Adrenal gland (tissue), 5 donors: ENCODE results near the gene EXT2.

Source experiments
- POLR2A ChIP-seq, 2 donors: fragments of 450-650 bp; IDR thresholded peaks; one replicate each; pipeline ENCODE4 v1.6.1; 2017; ENCODE audit warnings: antibody characterized with exemption in 2 of 2, mild to moderate bottlenecking in 2 of 2, moderate library complexity in 1 of 2
- TF ChIP-seq, protein P1 (sequence below), 6 experiments: fragments of 450-650 bp in 4 of 6; fragments of 200-600 bp in 2 of 6; sonication (generic) in 1 of 6; IDR thresholded peaks; 1 replicate in 5 of 6; 2 replicates in 1 of 6; pipeline versions ENCODE4 v1.5.1 to v1.8.0; 2016 to 2021; ENCODE audit warnings: antibody characterized with exemption in 6 of 6, mild to moderate bottlenecking in 2 of 6, moderate library complexity in 1 of 6
- donor health status: DM: no; HTN: no; CAD: no.

DNA sequence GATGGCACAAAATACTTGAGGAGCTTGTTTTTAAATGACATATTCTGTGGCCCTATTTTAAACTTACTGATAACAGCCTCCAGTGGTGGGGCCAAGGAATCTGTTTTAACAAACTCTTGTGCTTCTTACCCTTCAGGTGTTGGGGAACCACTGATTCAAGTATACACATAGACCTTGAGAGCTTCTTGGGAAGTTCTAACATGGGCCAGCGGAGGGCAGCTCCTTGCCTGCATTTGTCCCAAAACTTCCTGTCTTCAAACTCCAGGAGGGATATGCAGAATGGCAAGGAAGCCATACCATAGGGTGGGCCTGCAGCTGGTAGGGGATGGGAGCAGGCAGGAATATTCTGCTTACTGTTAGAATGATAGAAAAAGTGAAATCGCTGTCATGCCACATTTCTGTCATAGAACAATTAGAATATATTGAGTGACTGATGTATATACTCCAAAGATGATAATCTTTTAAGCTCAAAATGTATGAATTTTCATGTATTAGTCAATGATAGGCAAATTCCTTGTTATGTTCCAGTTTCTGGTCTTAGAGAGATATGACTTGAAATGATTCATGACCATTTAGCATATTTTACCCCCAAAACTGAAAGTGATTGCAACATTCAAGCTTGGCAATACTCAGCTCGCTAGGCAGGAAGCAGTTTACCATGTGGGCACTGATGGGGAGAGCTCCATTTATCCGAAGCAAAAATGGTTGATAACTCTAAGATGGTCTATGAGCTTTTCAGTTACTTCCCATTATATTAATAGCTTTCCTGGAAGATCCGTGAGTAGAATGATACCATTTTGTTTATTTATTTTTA is 9.2 kb downstream of the EXT2 start:
- TF ChIP-seq, protein P1, sequence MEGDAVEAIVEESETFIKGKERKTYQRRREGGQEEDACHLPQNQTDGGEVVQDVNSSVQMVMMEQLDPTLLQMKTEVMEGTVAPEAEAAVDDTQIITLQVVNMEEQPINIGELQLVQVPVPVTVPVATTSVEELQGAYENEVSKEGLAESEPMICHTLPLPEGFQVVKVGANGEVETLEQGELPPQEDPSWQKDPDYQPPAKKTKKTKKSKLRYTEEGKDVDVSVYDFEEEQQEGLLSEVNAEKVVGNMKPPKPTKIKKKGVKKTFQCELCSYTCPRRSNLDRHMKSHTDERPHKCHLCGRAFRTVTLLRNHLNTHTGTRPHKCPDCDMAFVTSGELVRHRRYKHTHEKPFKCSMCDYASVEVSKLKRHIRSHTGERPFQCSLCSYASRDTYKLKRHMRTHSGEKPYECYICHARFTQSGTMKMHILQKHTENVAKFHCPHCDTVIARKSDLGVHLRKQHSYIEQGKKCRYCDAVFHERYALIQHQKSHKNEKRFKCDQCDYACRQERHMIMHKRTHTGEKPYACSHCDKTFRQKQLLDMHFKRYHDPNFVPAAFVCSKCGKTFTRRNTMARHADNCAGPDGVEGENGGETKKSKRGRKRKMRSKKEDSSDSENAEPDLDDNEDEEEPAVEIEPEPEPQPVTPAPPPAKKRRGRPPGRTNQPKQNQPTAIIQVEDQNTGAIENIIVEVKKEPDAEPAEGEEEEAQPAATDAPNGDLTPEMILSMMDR (IDR thresholded peaks at IDR 0.05): no peak
- TF ChIP-seq POLR2A (IDR thresholded peaks at IDR 0.05): no peak
